ENCODE measurements around the gene SMURF1. TPM values are rescaled to one million over a fixed set of nuclear protein-coding genes. Genes with fewer than 3 reads are reported as not detected.

Gene SMURF1
- total and polyA plus RNA-seq, 2 donors (not counting 1 experiment from before 2014, with no cell fraction given) = 17.2 to 18.7 TPM

- H3K4me2 ChIP-seq (ENCODE audit: extremely low read depth, insufficient read depth, low read length) = no peak overlapping the region
- H3K9me3 ChIP-seq (ENCODE audit: control insufficient read depth, insufficient read depth, low read depth, low read length) = no peaks in the 10 kb centered on the region
- H3K27ac ChIP-seq (ENCODE audit: insufficient read depth, low read length) = no peak overlapping the region
- no peaks in the 10 kb centered on the region for H4K20me1 ChIP-seq (ENCODE audit: control insufficient read depth, extremely low read depth, insufficient read depth, low read length)
- no peak overlapping the region for H3K4me3 ChIP-seq (replicated peaks in 1 of 4; ENCODE audit: control extremely low read depth in 1 of 4, insufficient read depth in 1 of 4, low read depth in 3 of 4, low read length in 4 of 4)
- no peak overlapping the region for H3K9ac ChIP-seq (ENCODE audit: insufficient read depth, low read length)
- H2AFZ ChIP-seq (ENCODE audit: low read length) = no peak overlapping the region
- H3K79me2 ChIP-seq (ENCODE audit: control insufficient read depth, insufficient read depth, low read length) = no peaks in the 10 kb centered on the region
- H3K36me3 ChIP-seq (ENCODE audit: control insufficient read depth, insufficient read depth, low read length) = no peaks in the 10 kb centered on the region
- no peak for TF ChIP-seq EZH2 (IDR thresholded peaks at IDR 0.05; ENCODE audit: low read length, missing control alignments)
- TF ChIP-seq, protein P1, sequence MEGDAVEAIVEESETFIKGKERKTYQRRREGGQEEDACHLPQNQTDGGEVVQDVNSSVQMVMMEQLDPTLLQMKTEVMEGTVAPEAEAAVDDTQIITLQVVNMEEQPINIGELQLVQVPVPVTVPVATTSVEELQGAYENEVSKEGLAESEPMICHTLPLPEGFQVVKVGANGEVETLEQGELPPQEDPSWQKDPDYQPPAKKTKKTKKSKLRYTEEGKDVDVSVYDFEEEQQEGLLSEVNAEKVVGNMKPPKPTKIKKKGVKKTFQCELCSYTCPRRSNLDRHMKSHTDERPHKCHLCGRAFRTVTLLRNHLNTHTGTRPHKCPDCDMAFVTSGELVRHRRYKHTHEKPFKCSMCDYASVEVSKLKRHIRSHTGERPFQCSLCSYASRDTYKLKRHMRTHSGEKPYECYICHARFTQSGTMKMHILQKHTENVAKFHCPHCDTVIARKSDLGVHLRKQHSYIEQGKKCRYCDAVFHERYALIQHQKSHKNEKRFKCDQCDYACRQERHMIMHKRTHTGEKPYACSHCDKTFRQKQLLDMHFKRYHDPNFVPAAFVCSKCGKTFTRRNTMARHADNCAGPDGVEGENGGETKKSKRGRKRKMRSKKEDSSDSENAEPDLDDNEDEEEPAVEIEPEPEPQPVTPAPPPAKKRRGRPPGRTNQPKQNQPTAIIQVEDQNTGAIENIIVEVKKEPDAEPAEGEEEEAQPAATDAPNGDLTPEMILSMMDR (conservative IDR thresholded peaks at IDR 0.05 in 1 of 2, IDR thresholded peaks at IDR 0.05 in 1 of 2; ENCODE audit: low read depth in 1 of 2, low read length in 2 of 2) = no peak
- DNase-seq (ENCODE audit: low read depth in 2 of 2) = no peak
- H3K4me1 ChIP-seq (ENCODE audit: control insufficient read depth, extremely low read depth, insufficient read depth, low read length) = no peaks in the 10 kb centered on the region
- H3K27me3 ChIP-seq (ENCODE audit: control insufficient read depth, insufficient read depth, low read length) = no peaks in the 10 kb centered on the region
These were observed 36.3 kb upstream of the SMURF1 start for GRCh38 chr7:99180067-99180650.

- H3K9me3 ChIP-seq (ENCODE audit: control insufficient read depth, insufficient read depth, low read depth, low read length) = no peaks in the 10 kb centered on the region
- H3K4me2 ChIP-seq (ENCODE audit: extremely low read depth, insufficient read depth, low read length) = no peak overlapping the region
- no peaks in the 10 kb centered on the region for H3K36me3 ChIP-seq (ENCODE audit: control insufficient read depth, insufficient read depth, low read length)
- no peak overlapping the region for H3K4me3 ChIP-seq (replicated peaks in 1 of 4; ENCODE audit: control extremely low read depth in 1 of 4, insufficient read depth in 1 of 4, low read depth in 3 of 4, low read length in 4 of 4)
- no peaks in the 10 kb centered on the region for H3K4me1 ChIP-seq (ENCODE audit: control insufficient read depth, extremely low read depth, insufficient read depth, low read length)
- no peak for DNase-seq (ENCODE audit: low read depth in 2 of 2)
- no peak overlapping the region for H2AFZ ChIP-seq (ENCODE audit: low read length)
- no peaks in the 10 kb centered on the region for H4K20me1 ChIP-seq (ENCODE audit: control insufficient read depth, extremely low read depth, insufficient read depth, low read length)
- H3K9ac ChIP-seq (ENCODE audit: insufficient read depth, low read length) = no peak overlapping the region
- H3K27ac ChIP-seq (ENCODE audit: insufficient read depth, low read length) = no peak overlapping the region
- no peak for TF ChIP-seq EZH2 (IDR thresholded peaks at IDR 0.05; ENCODE audit: low read length, missing control alignments)
- TF ChIP-seq, protein P1 (conservative IDR thresholded peaks at IDR 0.05 in 1 of 2, IDR thresholded peaks at IDR 0.05 in 1 of 2; ENCODE audit: low read depth in 1 of 2, low read length in 2 of 2) = no peak
- no peaks in the 10 kb centered on the region for H3K79me2 ChIP-seq (ENCODE audit: control insufficient read depth, insufficient read depth, low read length)
- no peaks in the 10 kb centered on the region for H3K27me3 ChIP-seq (ENCODE audit: control insufficient read depth, insufficient read depth, low read length)
These were observed 33.3 kb upstream of the SMURF1 start for GRCh38 chr7:99177165-99177564.

- no peak overlapping the region for H3K27ac ChIP-seq (ENCODE audit: insufficient read depth, low read length)
- H4K20me1 ChIP-seq (ENCODE audit: control insufficient read depth, extremely low read depth, insufficient read depth, low read length) = no peaks in the 10 kb centered on the region
- no peaks in the 10 kb centered on the region for H3K36me3 ChIP-seq (ENCODE audit: control insufficient read depth, insufficient read depth, low read length)
- H3K4me3 ChIP-seq (replicated peaks in 1 of 4; ENCODE audit: control extremely low read depth in 1 of 4, insufficient read depth in 1 of 4, low read depth in 3 of 4, low read length in 4 of 4) = no peak overlapping the region
- no peak for DNase-seq (ENCODE audit: low read depth in 2 of 2)
- no peaks in the 10 kb centered on the region for H3K4me1 ChIP-seq (ENCODE audit: control insufficient read depth, extremely low read depth, insufficient read depth, low read length)
- H3K4me2 ChIP-seq (ENCODE audit: extremely low read depth, insufficient read depth, low read length) = no peak overlapping the region
- H3K79me2 ChIP-seq (ENCODE audit: control insufficient read depth, insufficient read depth, low read length) = no peaks in the 10 kb centered on the region
- H2AFZ ChIP-seq (ENCODE audit: low read length) = no peak overlapping the region
- H3K9me3 ChIP-seq (ENCODE audit: control insufficient read depth, insufficient read depth, low read depth, low read length) = no peaks in the 10 kb centered on the region
- H3K27me3 ChIP-seq (ENCODE audit: control insufficient read depth, insufficient read depth, low read length) = no peaks in the 10 kb centered on the region
- TF ChIP-seq, protein P1 (conservative IDR thresholded peaks at IDR 0.05 in 1 of 2, IDR thresholded peaks at IDR 0.05 in 1 of 2; ENCODE audit: low read depth in 1 of 2, low read length in 2 of 2) = no peak
- TF ChIP-seq EZH2 (IDR thresholded peaks at IDR 0.05; ENCODE audit: low read length, missing control alignments) = no peak
- no peak overlapping the region for H3K9ac ChIP-seq (ENCODE audit: insufficient read depth, low read length)
These were observed 29.9 kb upstream of the SMURF1 start for GRCh38 chr7:99173787-99174186.
